GM18861 (cell line): ENCODE measurements around the gene SLC1A5.
"Not testable (repeated sequence)": the region's sequence is repeated elsewhere in the genome, so short reads cannot be mapped to it uniquely, and the experiment has no call there.

Experiments
- ATAC-seq: cut with Tn5 transposase; IDR thresholded peaks from one replicate; pipeline ENCODE4 v1.9.1; 2021; ENCODE audit not compliant: unreplicated experiment

Gene SLC1A5

DNA sequence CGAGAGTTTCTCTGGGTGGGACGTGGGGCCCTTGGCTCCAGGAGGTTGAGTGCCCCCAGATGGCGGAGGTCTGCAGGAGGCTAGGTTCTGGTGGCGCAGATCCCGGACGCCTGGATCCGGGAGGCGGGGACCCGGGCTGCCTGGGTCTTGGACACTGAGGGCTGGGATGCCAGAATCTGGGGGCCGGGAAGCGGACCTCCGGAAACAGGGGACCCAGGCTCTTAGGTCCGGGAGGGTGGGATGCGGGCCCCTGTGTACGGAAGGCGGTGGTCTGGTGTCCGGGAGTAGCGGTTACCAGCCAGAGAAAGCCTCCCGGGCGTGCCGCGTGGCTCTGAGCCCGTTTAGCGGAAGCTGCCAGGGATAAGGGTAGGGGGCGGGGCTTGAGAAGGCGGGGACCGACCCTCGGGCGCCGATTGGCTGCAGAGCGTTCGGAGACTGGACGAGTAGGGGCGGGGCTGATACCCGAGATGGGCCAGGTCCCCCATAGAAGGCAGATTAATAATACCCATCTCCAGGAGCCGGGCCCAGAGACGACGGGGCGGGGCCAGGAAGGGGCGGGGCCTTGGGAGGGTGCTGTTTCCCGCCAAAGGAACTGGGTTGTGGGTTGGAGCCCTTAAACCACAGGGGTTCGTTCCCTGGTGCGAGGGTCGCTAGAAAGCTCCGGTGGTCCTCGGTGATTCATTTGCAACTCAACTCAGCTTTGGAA, at the start of gene SLC1A5:
SLC1A5 (minus strand) TSS at position 333 of the 706 bp plus-strand sequence. CDS start 629 bp downstream, outside the sequence.
- peak; percentile 33 for ATAC-seq

DNA sequence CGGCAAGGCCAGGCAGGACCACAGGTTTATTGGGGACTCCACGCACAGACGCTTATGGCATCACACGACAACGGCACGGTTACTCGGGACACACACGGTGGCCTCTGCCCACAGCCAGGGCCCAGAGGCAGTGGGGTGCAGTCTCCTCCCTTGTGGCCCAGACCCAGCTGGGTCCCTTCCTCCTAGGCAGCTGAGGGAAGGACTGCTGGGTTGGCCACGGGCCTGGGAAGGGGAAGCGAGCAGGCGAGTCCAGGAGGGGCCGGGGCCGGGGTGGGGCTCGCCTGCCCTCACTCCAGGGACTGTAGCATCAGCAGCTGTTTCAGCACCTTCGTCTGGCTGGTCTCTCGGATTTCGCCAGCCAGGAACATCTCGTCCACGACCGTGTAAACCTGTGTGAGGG, 49.8 kb upstream of the SLC1A5 start:
- ATAC-seq = no peak

DNA sequence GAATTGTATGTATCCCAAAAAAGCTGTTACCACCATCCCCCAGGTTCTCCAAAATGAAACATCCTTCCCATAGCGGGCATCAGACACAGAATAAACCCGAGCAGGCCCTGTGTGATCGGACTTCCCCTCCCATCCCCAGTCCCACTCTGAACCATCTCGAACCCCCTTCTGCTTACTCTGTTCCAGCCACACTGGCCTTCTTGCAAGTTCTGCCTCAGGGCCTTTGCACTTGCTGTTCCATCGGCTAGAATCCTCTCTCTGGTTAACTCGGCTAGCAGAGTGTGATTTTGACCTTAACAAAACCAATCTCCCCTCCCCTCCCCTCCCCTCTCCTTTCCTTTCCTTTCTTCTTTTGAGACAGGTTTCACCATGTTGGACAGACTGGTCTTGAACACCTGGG, 46.6 kb upstream of the SLC1A5 start:
- ATAC-seq = no peak

DNA sequence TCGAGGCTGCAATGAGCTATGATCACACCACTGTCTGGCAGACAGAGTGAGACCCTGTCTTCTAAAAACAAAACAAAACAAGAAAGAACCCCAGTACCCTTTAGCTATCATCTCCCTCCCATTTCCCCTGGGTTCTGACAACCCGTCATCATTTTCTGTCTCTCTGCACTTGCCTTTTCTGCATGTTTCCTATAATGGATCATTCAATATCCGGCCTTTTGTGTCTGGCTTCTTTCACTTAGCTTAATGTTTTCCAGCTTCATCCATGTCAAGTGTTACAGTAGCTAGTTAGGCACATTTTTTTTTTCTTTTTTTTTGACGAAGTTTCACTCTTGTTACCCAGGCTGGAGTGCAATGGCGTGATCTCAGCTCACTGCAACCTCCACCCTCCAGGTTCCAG, 45.7 kb upstream of the SLC1A5 start:
- no peak for ATAC-seq

DNA sequence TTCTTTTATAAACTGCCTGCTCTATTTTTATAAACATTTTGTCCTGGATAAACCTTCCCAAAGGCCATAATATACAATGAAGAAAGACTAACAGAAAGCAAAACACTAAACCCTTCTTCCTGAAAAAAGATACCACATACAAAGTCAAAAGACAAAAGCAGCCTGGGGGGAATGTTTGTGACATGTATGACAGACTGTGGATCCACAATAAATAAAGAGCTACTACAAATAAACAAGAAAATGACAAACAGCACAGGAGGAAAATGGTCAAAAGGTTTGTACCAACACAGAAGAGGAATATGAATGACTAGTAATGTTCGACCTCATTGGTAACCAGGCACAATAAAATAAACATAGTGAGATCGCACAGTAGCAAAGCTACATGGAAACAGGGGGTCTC, 42.5 kb upstream of the SLC1A5 start:
- no peak for ATAC-seq

DNA sequence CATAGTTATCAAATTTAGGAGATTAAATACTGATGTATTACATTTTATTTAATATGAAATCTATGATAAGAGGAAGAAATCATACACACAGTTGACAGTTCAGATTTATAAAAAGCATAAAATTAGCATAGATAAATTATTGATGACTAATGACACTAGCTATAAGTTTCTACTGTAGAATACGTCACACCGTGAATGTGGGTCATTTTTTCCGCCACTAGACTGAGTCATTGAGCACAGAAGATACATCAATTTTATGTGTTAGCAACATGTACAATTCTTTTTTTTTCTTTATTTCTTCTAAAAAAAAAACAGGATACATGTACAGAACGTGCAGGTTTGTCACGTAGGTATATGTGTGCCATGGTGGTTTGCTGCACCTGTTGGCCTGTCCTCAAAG, 40.1 kb upstream of the SLC1A5 start:
- no peak for ATAC-seq

DNA sequence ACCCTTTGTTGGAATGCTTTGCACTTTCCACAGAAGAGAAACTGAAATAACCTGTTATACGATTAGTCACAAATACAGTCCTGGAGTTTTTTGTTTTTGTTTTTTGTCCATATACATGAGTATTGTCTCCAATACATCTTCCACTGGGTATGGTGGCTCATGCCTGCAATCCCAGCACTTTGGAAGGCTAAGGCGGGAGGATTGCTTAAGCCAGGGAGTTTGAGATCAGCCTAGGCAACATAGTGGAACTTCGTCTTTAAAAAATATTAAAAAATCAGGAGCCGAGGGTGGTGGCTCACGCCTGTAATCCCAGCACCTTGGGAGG, 37.3 kb upstream of the SLC1A5 start:
- no peak for ATAC-seq

DNA sequence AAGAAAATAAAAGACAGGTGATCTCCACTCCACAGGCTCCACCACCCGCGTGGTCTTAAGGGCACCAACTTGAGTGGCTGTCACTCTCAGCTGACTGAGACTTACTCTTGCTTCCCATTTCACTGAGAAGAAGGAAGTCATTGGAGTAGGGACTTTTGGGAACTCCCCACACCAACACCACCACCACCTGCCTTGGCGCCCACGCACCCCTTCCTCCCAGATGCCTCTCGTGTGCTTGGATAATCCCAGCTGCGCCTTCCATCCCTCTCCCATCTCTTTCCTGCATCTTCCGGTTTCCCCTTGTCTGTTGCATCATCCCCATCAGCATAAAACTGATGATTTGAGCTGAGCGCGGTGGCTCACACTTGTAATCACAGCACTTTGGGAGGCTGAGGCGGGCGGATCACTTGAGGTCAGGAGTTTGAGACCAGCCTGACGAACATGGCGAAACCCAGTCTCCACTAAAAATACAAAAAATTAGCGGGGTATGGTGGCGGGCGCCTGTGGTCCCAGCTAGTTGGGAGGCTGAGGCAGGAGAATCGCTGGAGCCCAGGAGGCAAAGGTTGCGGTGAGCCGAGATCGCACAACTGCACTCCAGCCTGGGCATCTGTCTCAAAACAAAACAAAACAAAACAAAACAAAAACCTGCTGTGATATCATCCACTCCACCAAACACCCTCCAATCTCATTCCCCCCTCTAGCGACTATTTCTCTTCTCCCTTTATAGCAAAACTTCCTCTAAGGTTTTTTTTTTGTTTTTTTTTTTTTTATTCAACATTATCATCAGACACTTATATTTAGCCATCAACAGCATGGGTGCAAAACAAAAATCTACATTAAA, 36.7 kb upstream of the SLC1A5 start:
- no peak for ATAC-seq

DNA sequence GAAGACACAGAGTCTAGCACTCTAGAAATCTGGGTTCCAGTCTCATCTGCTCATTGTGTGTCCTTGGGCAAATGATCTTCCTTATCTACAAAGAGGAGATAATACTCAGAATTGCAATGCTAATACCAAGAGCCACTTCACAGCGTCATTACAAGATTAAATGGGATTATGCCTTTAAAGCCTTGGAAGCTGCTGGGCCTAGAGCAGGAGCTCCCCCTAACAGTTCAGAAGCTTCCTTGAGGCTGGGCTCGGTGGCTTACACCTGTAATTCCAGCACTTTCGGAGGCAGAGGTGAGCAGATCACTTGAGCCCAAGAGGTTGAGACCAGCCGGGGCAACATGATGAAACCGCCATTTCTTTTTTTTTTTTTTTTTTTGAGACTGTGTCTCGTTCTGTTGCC, 34.7 kb upstream of the SLC1A5 start:
- ATAC-seq = no peak

DNA sequence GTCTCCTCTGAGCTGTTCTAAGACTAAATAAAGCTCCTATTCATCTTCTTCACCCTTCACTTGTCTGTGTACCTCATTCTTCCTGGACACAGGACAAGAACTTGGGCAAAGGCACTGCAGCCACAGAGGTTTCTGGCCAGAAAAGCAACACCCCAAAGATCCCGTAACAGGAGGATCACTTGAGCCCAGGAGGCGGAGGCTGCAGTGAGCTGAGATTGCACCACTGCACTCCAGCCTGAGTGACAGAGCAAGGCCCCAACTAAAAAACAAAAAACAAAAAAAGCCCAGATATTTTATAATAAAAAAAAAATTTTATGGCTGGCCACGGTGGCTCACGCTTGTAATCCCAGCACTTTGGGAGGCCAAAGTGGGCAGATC, 34.0 kb upstream of the SLC1A5 start:
- ATAC-seq = not testable (repeated sequence)

DNA sequence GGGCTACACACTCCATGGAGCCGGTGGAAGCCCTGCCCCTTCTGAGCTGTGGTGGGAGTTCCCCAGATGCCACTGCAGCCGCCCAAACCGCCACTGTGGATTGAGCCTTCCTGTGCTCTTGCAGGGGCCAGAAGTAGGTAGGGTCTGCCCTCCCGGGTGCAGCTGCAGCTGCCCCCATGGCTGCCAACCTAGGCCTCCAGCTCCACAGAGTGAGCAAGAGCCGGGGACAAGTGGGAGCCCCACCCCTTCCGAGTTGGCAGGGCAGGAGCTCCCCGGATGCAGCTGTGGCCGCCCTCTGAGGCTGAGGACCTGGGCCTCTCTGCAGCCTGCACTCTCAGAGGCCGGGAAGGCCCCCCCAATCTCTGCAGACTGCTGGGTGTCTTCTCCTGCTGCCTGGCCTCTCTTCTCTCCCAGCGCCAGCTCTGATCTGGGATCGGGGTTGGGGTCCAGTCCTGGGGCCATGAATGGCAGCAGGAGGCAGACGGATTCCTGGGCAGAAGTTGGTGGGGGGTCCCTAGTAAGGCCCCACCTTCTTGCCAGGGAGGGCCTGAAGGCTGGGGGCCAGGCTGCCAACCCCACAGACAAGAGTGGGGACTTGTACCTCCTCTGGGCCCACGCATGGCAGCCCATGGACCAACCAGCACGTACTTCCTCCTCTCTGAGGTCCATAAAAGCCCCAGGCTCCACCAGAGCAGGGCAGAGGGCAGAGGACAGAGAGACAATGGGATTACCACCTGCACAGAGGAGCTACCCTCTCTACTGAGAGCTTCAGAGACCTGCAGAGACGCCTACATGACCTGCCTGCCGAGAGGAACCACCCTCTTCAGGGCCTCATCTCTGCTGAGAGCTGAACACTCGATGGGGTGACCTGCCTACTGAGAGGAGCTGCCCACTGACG, 33.4 kb upstream of the SLC1A5 start:
- ATAC-seq = no peak

DNA sequence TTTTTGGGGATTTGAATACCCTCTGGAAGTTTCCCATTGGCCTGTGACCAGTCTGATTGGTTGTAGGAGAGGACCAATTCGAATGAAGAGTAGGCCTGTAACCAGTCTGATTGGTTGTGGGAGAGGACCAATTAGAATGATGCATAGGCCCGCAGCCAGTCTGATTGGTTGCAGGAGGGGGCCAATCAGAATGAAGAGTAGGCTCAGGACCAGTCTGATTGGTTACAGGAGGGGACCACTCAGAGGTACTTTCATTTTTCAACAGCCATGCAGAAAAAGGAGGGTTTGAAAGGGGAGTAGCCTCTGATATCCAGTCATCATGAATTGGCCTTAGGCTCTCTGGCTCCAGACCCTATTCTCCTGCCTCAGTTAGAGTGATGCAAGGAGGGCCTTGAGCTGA, 30.4 kb upstream of the SLC1A5 start:
- no peak for ATAC-seq

DNA sequence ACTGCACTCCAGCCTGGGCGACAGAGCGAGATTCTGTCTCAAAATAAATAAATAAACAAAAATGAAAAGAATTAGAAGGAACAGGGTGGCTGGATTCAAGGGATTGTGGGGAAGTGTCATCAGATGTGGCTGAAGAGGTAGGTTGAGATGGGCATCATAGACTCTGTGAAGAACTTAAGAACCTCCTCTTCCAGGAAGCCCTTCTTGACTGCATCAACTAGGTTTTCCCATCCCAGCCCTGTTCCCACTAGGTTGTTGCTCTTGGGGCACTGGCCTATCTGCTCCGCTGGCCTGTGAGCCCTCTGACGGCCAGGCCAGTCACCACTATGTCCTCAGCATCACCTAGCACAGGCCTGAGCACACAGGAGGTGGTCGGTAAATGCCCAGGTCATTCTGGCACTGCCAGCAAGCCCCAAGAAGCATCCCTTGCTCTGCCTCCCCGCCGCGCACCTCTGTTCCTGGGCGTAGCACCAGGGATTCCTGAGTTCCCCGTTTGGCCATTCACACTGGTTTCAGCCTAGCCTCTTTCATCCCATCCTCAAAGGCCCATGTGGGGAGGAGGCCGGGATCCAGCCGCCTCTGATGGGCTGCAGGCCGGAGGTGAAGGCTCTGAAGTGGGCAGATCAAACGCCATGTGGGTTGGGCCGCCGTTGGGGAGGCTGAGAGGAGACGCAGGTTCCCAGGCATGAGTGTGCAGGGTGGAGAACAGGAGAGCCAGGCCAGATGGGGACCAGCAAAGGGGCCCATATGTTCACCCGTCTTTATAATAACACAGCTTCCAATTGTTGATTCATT, 27.6 kb upstream of the SLC1A5 start:
- ATAC-seq = no peak

DNA sequence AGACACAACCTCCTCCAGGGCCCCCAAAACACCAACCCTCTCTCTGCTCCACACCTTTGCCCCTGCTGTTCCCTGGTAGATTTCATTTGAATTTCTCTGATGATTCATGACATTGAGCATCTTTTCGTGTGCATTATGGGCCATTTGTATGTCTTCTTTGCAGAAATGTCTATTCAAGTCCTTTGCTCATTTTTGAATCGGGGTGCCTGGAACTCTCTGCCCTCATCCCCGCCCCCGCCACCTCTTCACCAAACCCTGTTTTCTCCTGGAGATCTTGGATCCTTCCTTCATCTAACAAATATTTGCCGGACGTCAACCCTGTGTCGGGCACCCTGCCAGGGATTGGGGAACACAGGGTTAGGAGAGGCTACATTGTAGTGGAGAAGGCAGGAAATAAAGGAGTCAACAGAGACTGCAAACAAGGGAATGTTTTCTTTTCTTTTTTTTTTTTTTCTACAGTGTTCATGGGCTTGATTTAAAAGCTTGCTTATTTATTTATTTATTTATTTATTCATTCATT, 25.5 kb upstream of the SLC1A5 start:
- ATAC-seq = no peak

DNA sequence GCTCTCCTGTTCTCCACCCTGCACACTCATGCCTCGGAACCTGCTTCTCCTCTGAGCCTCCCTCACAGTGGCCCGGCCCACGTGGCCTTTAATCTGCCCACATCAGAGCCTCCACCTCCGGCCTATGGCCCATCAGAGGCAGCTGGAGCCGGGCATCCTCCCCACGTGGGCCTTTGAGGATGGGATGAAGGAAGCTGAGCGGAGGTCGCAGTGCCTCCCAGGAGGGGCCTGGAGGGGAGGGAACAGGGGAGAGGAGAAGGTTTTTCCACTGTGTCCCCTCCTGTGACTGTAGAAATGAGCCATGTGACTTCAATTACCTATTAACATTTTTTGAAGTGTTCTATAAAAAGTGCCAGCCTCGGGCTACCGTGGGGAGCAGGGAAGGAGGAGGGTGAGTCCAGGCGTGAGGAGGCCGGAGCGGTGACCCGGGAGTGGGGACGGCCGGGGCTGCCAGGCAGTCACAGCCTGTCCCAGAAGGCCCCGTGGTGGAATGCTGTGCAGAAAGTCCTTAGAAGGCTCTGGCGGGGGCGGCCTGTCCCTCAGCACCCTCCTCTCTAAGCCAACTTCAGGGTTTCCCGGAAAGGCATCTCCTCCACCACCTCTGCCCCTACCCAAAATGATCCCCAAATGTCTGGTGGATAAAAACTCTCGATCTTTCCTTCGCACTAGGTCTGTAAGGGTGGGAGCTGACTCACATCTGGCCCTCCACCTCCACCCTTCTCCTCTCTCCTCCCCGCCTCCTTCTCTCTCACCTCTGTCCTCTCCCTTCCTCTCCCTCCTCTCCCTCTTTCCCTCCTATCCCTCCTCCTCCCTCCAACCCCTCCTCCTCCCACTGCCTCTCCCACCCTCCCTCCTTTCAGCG, 24.8 kb upstream of the SLC1A5 start:
- ATAC-seq = no peak

DNA sequence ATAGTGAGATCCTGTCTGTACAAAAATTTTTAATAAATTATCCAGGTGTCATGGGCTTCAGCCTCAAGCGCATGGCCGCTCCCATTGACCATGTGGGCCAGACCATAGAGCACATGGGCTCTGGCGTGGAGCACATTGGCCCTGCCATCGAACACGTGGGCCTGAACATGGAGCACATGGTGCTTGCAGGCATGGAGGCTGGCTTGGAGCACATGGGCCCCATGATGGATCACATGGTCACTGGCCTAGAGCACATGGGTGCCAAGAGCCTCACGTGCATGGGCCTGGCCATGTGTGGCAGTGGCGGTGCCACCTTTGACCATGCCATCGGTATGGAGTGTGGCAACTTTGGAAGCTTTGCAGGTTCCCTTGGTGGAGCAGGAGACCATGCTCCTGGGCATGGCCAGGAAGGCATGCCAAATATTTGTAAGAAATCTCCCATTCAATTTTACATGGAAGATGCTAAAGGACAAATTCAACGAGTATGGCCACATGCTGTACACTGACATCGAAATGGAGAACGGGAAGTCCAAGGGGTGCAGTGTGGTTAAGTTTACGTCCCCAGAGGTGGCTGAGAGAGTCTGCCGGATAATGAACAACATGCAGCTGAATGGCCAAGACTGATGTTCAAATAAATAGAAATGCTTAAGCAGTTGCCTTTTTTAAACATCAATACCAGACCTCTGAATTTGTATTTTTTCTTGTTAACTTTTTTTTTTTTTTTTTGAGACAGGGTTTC, 21.3 kb upstream of the SLC1A5 start:
- ATAC-seq = no peak

DNA sequence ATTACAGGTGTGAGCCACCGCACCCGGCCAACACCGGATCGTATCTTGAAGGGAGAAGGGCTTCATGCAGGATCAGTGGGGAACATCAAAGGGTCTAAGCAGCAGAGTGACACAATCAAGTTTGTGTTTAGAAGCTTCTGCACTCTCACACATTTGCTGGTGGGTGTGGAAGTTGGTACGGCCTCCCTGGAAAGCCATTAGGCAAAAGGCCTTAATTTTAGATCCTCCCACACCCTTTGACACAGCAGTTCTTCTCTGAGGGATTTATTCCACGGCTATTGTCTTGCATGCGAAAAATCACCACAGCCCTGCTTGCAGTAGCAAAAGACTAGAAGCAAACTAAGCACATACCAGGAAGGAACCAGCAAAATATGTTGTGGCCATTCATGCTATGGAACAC, 18.3 kb upstream of the SLC1A5 start:
- no peak for ATAC-seq

DNA sequence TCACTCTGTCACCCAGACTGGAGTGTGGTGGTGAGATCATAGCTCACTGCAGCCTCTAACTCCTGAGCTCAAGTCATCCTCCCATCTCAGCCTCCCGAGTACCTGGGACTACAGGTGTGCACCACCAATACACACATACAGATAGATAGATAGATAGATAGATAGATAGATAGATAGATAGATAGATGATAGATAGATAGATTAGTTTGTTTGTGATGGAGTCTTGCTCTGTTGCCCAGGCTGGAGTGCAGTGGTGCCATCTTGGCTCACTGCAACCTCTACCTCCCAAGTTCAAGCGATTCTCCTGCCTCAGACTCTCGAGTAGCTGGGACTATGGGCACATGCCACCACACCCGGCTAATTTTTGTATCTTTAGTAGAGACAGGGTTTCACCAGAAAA, 16.0 kb upstream of the SLC1A5 start:
- not testable (repeated sequence) for ATAC-seq

DNA sequence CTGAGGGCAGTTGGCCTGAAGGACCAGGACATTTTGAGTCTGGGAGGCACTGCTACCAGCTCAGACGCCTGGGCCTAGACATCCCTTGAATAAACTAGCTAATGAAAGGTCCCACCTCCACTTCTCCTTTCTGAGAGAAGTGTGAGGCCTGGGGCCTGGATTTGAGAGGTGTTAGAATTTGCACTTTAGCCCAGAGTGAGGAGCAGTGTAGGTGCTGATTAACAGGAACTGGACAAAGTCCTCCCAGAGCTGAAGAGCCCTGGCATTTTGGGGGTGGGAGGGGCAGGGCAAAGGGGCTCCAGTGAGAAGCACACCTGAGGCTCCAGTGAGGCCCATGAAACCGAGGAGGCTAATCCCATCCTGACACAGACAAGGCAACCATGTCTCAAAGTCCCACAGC, 15.2 kb upstream of the SLC1A5 start:
- ATAC-seq = no peak
